GM15510 (cell line): ENCODE data around the gene GSTM5.

Source experiments
- POLR2A ChIP-seq: IDR thresholded peaks from 3 replicates; pipeline ENCODE4 v1.6.1; 2011; ENCODE audit warnings: borderline replicate concordance; ENCODE audit not compliant: insufficient read length; ENCODE audit errors: extremely low read depth

GSTM5 gene

DNA sequence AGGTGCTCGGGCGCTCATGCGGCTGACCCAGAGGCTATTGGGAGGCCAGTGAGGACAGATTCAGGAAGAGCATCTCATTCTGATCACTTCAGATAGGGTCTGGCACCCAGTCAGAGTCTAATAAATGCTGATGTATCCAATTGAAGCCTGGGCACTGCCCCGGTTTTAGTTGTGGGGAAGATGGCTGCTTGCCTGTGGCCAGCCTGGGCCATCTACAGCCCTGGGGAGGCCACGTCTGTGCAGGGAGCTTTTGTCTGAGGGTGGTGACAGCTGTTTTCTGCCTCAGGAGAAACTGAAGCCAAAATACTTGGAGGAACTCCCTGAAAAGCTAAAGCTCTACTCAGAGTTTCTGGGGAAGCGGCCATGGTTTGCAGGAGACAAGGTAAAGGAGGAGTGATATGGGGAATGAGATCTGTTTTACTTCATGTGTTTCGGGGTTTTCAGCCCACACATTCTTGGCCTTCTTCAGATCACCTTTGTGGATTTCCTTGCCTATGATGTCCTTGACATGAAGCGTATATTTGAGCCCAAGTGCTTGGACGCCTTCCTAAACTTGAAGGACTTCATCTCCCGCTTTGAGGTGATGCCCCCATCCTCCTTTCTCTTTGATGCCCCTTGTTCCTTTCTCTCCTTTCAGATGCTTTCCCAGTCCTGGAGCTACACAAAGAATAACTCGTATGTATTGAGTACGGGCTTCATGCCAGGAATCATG is 2.8 kb downstream of the GSTM5 start:
- no peak for TF ChIP-seq POLR2A

DNA sequence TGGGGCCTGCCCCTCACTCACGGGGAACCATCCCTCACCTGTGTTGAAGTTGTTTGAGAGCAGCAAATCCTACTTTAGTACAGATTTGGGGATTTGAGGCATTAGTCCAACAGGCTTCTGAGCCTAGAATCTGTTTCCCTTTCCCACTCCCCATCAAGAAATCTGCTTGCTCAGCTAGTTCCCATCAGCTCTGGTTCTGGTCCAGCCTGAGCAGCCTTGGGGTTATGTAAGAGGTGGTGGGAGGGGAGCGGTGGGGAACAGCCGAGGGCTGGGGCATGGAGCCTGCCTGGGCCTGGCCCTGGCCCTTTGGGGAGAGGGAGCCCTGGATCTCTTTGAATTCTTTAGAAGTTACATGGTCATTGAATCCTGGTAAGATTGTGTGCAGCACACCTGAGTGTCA is 4.1 kb downstream of the GSTM5 start:
- TF ChIP-seq POLR2A = no peak

DNA sequence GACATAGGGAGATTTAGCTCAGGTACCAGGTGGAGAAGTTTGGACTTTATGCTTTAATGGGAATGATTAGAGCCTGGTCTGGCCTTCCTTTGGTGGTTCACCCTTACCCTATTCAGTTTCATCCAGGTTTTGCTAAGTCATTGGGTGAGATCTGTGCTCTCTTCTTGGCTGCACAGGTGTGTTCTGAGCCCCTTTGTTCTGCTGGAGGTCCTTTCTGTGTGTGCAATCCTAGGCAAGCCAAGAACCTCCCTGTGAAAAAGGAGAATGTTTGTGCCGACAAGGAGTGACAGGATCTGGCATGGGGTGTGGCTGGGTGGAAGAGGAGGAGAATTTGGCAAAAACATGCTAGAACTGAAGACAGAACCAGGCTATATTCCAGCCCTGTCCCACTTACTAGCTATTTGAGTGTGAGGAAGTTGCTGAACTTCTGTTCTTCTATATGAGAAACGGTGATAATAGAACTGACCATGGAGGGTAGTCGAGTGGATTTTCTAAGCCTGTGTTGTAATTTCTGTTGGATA is 4.6 kb downstream of the GSTM5 start:
- no peak for TF ChIP-seq POLR2A

DNA sequence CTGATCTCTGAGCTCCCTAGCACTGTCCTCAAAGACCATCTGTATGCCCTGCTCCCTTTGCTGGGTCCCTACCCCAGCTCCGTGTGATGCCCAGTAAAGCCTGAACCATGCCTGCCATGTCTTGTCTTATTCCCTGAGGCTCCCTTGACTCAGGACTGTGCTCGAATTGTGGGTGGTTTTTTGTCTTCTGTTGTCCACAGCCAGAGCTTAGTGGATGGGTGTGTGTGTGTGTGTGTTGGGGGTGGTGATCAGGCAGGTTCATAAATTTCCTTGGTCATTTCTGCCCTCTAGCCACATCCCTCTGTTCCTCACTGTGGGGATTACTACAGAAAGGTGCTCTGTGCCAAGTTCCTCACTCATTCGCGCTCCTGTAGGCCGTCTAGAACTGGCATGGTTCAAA is 5.7 kb downstream of the GSTM5 start:
- no peak for TF ChIP-seq POLR2A

- no peak for TF ChIP-seq POLR2A
Observed at GRCh38 chr1:109718495-109718894, 6.4 kb downstream of the GSTM5 start.

DNA sequence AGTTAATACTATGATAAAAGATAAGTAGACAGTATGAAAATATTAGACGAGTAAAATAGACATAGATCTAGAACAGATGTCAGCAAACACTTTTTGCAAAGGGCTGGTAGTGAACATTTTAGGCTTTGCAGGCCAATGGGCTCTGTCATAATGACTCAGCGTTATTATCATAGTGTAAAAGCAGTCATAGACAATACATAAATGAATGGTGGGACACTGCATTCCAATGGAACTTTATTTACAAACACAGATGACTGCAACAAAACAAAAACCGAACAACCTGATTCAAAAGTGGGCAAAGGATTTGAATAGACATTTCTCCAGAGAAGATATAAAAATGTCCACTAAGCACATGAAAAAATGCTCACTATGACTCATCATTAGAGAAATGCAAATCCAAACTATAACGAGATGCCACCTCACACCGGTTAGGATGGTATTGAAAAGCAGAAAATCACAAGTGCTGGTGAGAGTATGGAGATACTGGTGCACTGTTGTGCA is 7.3 kb downstream of the GSTM5 start:
- TF ChIP-seq POLR2A = no peak

DNA sequence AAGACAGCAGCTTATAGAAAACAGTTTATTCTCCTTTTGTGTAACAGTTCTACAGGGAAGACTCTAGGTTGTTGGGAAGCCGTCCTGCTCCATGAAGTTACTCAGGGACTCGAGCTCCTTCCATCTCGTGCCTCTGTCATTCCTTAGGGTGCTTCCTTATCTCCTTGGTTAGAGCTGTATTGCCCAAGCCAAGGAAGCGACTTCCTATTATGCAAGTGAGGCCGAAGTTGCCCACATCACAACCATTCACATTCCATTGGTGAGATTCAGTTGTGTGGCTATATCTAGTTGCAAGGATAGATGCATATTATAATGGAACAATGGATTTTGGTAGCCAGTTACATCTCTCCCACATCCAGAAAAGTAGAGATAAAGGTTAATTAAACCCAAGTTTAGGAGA is 9.0 kb downstream of the GSTM5 start:
- no peak for TF ChIP-seq POLR2A

GRCh38 chr1:109721971-109722370 is 9.9 kb downstream of the GSTM5 start:
- TF ChIP-seq POLR2A = no peak

DNA sequence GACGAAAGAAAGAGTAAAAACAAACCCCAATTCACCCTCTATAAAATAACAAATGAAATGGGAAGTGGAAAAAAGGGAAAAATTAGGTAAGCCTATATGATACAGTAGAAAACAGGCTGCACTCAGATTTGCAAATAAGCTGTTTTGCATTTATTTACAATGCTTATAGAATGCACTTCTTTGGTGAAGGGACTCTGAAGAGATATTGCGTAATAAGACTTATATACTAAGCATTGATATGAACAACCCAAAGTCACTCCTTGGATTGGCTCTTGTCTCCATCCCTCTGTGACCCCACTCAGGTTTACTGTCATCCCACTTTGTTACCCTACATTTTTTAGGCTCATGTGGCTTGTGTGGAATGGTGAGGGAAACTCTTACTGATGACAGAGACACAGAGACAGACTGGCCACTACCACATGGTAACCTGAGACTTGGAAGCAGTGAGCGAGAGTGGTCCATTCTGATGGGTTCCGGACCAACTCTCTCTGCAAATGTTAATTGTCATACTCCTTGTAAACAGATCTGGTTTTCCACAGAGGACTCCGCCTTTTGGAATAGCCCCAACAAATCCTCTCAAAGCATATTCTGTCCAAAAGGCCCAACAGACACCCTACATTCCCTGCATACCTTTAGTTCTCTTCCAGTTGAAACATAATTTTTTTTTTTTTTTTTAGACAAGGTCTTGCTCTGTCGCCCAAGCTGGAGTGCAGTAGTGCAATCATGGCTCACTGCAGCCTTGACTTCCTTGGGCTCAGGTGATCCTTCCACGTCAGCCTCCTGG is 11.0 kb downstream of the GSTM5 start:
- no peak for TF ChIP-seq POLR2A

DNA sequence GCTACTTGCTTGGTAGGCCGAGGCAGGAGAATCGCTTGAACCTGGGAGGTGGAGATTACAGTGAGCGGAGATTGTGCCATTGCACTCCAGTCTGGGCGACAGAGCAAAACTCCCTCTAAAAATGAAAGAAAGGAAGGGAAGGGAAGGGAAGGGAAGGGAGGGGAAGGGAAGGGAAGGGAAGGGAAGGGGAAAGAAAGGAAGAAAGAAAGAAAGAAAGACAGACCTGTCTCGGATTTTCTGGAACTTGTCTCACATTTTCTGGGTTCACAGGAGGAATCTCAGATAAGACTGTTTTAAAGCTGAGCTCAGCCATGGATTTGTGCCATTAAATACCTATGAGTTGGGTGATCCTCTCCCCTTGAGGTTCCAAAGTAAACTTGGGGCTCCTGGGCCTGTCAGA is 12.9 kb downstream of the GSTM5 start:
- no peak for TF ChIP-seq POLR2A

- no peak for TF ChIP-seq POLR2A
Observed at GRCh38 chr1:109725510-109725909, 13.5 kb downstream of the GSTM5 start.

- no peak for TF ChIP-seq POLR2A
Observed at GRCh38 chr1:109726007-109726406, 14.0 kb downstream of the GSTM5 start.

- TF ChIP-seq POLR2A = no peak
Observed at GRCh38 chr1:109726728-109727373, 14.8 kb downstream of the GSTM5 start.

GRCh38 chr1:109728870-109729269 is 16.8 kb downstream of the GSTM5 start:
- no peak for TF ChIP-seq POLR2A

DNA sequence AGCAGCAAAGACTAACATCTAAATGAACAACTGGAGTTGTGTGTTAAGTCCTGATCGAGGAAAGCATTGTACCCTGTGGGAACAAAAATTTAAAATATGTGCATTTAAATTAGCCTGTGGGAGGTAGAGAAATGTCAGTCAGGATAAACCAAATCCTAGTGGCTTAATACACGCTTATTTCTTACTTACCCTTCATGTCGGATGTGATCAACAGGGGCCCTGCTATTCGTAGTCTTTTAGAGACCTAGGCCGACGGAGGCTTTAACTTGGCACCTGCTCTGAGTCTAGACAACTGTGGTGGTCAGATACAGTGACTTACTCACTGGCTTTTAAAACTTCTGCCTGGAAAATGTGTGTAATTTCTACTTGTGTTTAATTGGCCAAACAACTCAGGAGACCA is 18.6 kb downstream of the GSTM5 start:
- no peak for TF ChIP-seq POLR2A

DNA sequence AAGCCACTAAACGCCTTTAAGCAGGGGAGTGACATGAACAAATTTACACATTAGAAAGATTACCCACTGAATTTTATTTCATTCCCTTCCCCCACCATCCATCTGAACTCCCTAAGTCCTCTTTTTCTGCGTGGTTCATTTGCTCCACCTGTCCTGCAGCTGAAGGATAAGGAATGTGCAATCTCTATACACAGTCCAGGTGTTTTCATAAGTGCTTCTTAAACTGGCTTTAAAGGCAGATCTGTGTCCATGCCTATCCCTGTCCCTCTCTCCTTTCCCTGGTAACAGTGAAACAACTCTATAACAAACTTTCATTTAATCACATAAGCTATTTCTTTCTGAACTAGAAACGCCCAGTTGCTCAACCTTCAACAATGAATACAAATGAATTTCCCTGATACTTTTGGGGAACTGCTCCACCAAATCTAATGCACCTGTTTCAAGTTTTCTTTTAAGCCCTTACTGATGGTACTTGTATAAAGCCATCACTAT is 20.4 kb downstream of the GSTM5 start:
- no peak for TF ChIP-seq POLR2A

- no peak for TF ChIP-seq POLR2A
Observed at GRCh38 chr1:109733236-109733870, 21.3 kb downstream of the GSTM5 start.
